GM18519 (cell line): ENCODE data around the gene PCGF3.
"Not testable (repeated sequence)": the region's sequence is repeated elsewhere in the genome, so short reads cannot be mapped to it uniquely, and the experiment has no call there.

Experiments used
- ATAC-seq: cut with Tn5 transposase; IDR thresholded peaks from one replicate; pipeline ENCODE4 v1.9.1; 2021; ENCODE audit warnings: mild to moderate bottlenecking, moderate library complexity; ENCODE audit not compliant: unreplicated experiment, low FRiP score

PCGF3 gene

GRCh38 chr4:734075-734474 lies 28.4 kb downstream of the PCGF3 start:
- ATAC-seq = no peak

GRCh38 chr4:734951-735350 lies 29.3 kb downstream of the PCGF3 start:
- no peak for ATAC-seq

- ATAC-seq = no peak
Measured at GRCh38 chr4:735583-735982, 30.0 kb downstream of the PCGF3 start.

GRCh38 chr4:736561-736960 lies 30.9 kb downstream of the PCGF3 start:
- ATAC-seq = not testable (repeated sequence)

- ATAC-seq = no peak
Measured at GRCh38 chr4:738781-739280, 33.2 kb downstream of the PCGF3 start.

GRCh38 chr4:739569-739968 lies 33.9 kb downstream of the PCGF3 start:
- ATAC-seq = no peak

GRCh38 chr4:740011-740410 lies 34.4 kb downstream of the PCGF3 start:
- ATAC-seq = no peak

- ATAC-seq = no peak
Measured at GRCh38 chr4:740656-741282, 35.1 kb downstream of the PCGF3 start.

- ATAC-seq = no peak
Measured at GRCh38 chr4:742096-742741, 36.6 kb downstream of the PCGF3 start.

GRCh38 chr4:742742-743311 lies 37.2 kb downstream of the PCGF3 start:
- ATAC-seq = peak; percentile 51

- ATAC-seq = no peak
Measured at GRCh38 chr4:743463-744211, 38.0 kb downstream of the PCGF3 start.

- no peak for ATAC-seq
Measured at GRCh38 chr4:744212-744841, 38.7 kb downstream of the PCGF3 start.

GRCh38 chr4:747546-748170 lies 42.0 kb downstream of the PCGF3 start:
- ATAC-seq = no peak

- no peak for ATAC-seq
Measured at GRCh38 chr4:748461-748860, 42.8 kb downstream of the PCGF3 start.

- ATAC-seq = no peak
Measured at GRCh38 chr4:749698-750666, 44.4 kb downstream of the PCGF3 start.

GRCh38 chr4:751676-752075 lies 46.0 kb downstream of the PCGF3 start:
- no peak for ATAC-seq

GRCh38 chr4:752196-752861 lies 46.7 kb downstream of the PCGF3 start:
- ATAC-seq = no peak

- not testable (repeated sequence) for ATAC-seq
Measured at GRCh38 chr4:753186-753585, 47.6 kb downstream of the PCGF3 start.
